Measurements from ENCODE around the gene RPS6KA1. TPM values are rescaled to one million over a fixed set of nuclear protein-coding genes. Genes with fewer than 3 reads are reported as not detected.
A peak's percentile ranks its signal among the peaks of the same experiment; 100 is the strongest.

The RPS6KA1 gene
- total RNA-seq, 2 experiments from 2014 or later: 29.1 to 29.6 TPM

- Mint-ChIP-seq H3K27me3 (peaks cover 4% of the 10 kb centered on the region), H3K4me1 (ENCODE audit: low read depth) (peaks cover 3% of the 10 kb centered on the region), H3K27ac (no peak overlapping the region), H3K4me3 (no peak overlapping the region), H3K36me3 (ENCODE audit: low read depth) (no peaks in the 10 kb centered on the region), H3K9me3 (no peaks in the 10 kb centered on the region)
- no peaks in the 10 kb centered on the region for H3K27me3 ChIP-seq (ENCODE audit: control insufficient read depth in 1 of 2, insufficient read depth in 2 of 2, low read length in 2 of 2)
- H3K9me3 ChIP-seq (ENCODE audit: control insufficient read depth in 1 of 2, insufficient read depth in 1 of 2, low read length in 2 of 2): no peaks in the 10 kb centered on the region
- no peak for DNase-seq
- intact Hi-C loops (cut with DNase I, micrococcal nuclease): no loop called here
- TF ChIP-seq, protein P1, sequence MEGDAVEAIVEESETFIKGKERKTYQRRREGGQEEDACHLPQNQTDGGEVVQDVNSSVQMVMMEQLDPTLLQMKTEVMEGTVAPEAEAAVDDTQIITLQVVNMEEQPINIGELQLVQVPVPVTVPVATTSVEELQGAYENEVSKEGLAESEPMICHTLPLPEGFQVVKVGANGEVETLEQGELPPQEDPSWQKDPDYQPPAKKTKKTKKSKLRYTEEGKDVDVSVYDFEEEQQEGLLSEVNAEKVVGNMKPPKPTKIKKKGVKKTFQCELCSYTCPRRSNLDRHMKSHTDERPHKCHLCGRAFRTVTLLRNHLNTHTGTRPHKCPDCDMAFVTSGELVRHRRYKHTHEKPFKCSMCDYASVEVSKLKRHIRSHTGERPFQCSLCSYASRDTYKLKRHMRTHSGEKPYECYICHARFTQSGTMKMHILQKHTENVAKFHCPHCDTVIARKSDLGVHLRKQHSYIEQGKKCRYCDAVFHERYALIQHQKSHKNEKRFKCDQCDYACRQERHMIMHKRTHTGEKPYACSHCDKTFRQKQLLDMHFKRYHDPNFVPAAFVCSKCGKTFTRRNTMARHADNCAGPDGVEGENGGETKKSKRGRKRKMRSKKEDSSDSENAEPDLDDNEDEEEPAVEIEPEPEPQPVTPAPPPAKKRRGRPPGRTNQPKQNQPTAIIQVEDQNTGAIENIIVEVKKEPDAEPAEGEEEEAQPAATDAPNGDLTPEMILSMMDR (IDR thresholded peaks at IDR 0.05): no peak
- no peaks in the 10 kb centered on the region for H3K36me3 ChIP-seq (ENCODE audit: insufficient read depth, low read length)
- CTCF ChIA-PET: interaction anchor here (0.7 to 1.2 kb wide), 3 partner anchors 15 to 315 kb away, joined by 3 to 5 read pairs (median 5); no protein-coding TSS in a partner anchor
- POLR2A ChIA-PET: no interaction called here
- no peak for ATAC-seq (ENCODE audit: poor library complexity)
- H3K4me3 ChIP-seq (ENCODE audit: low read length): no peak overlapping the region
- no peak overlapping the region for H3K27ac ChIP-seq (ENCODE audit: low read depth in 1 of 2, low read length in 2 of 2)
- H3K4me1 ChIP-seq (ENCODE audit: insufficient read depth, low read length): peaks cover 3% of the 10 kb centered on the region
These were observed 5.4 kb upstream of the RPS6KA1 start for GRCh38 chr1:26524181-26524580.

GRCh38 chr1:26526287-26526686 is 3.3 kb upstream of the RPS6KA1 start:
- ChIA-PET CTCF (no interaction called here), POLR2A (no interaction called here)
- no peak overlapping the region for H3K4me3 ChIP-seq (ENCODE audit: low read length)
- H3K36me3 ChIP-seq (ENCODE audit: insufficient read depth, low read length): no peaks in the 10 kb centered on the region
- Mint-ChIP-seq H3K9me3 (no peaks in the 10 kb centered on the region), H3K27ac (no peak overlapping the region), H3K4me3 (no peak overlapping the region), H3K4me1 (ENCODE audit: low read depth) (peaks cover 14% of the 10 kb centered on the region), H3K36me3 (ENCODE audit: low read depth) (no peaks in the 10 kb centered on the region), H3K27me3 (peaks cover 4% of the 10 kb centered on the region)
- H3K4me1 ChIP-seq (ENCODE audit: insufficient read depth, low read length): peaks cover 19% of the 10 kb centered on the region
- H3K27ac ChIP-seq (ENCODE audit: low read depth in 1 of 2, low read length in 2 of 2): no peak overlapping the region
- intact Hi-C loops (cut with DNase I, micrococcal nuclease): no loop called here
- DNase-seq (no peak), ATAC-seq (ENCODE audit: poor library complexity) (no peak)
- TF ChIP-seq, protein P1 (IDR thresholded peaks at IDR 0.05): no peak
- H3K9me3 ChIP-seq (ENCODE audit: control insufficient read depth in 1 of 2, insufficient read depth in 1 of 2, low read length in 2 of 2): no peaks in the 10 kb centered on the region
- no peaks in the 10 kb centered on the region for H3K27me3 ChIP-seq (ENCODE audit: control insufficient read depth in 1 of 2, insufficient read depth in 2 of 2, low read length in 2 of 2)

DNA sequence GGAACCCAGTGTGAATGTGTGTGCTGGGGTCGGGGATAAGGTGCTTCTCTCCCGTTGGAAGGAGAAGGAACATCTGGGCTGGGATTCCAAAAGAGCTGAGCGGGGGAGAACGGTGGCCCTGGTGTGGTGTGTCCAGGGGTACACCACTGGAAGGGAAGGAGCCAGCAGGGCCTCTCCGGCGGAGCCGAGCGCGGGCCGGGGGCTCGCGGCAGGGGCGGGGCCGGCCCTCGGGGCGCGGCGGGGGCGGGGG is 231 bp upstream of the RPS6KA1 start:
- peaks cover 38% of the 10 kb centered on the region for H3K4me1 ChIP-seq (ENCODE audit: insufficient read depth, low read length)
- H3K27me3 ChIP-seq (ENCODE audit: control insufficient read depth in 1 of 2, insufficient read depth in 2 of 2, low read length in 2 of 2): no peaks in the 10 kb centered on the region
- no peaks in the 10 kb centered on the region for H3K36me3 Mint-ChIP-seq (ENCODE audit: low read depth)
- H3K36me3 ChIP-seq (ENCODE audit: insufficient read depth, low read length): no peaks in the 10 kb centered on the region
- no peak overlapping the region for H3K27ac ChIP-seq (ENCODE audit: low read depth in 1 of 2, low read length in 2 of 2)
- ATAC-seq (ENCODE audit: poor library complexity) (no peak), DNase-seq (no peak)
- ChIA-PET POLR2A (interaction anchor here (1.9 to 4.1 kb wide), 3 partner anchors 10 to 29 kb away, joined by 10 to 28 read pairs (median 18); no protein-coding TSS in a partner anchor), CTCF (interaction anchor here (4.0 kb wide), 1 partner anchor 29 kb away, joined by 20 read pairs; no protein-coding TSS in a partner anchor)
- H3K4me3 Mint-ChIP-seq: peak overlapping the region; percentile 95
- intact Hi-C loops (cut with DNase I, micrococcal nuclease): loop anchor here in 1 of 2 experiments (1.0 kb wide), 1 partner anchor 29 kb away; no protein-coding TSS in a partner anchor
- H3K4me3 ChIP-seq (ENCODE audit: low read length): peak overlapping the region; percentile 46
- H3K27me3 Mint-ChIP-seq: peaks cover under 1% of the 10 kb centered on the region
- H3K4me1 Mint-ChIP-seq (ENCODE audit: low read depth): peaks cover 19% of the 10 kb centered on the region
- H3K27ac Mint-ChIP-seq: peak overlapping the region; percentile 50
- TF ChIP-seq, protein P1 (IDR thresholded peaks at IDR 0.05): no peak
- no peaks in the 10 kb centered on the region for H3K9me3 Mint-ChIP-seq
- H3K9me3 ChIP-seq (ENCODE audit: control insufficient read depth in 1 of 2, insufficient read depth in 1 of 2, low read length in 2 of 2): no peaks in the 10 kb centered on the region

All from CD4-positive, alpha-beta T cell (primary cell).